HepG2 (cell line): ENCODE data around the gene CAPN15. TPM values are rescaled to one million over a fixed set of nuclear protein-coding genes. Genes with fewer than 3 reads are reported as not detected.
A peak's percentile ranks its signal among the peaks of the same experiment; 100 is the strongest.

Experiments used
- ATAC-seq: fragments of 200-7000 bp; cut with Tn5 transposase; 3 replicates; pipeline ENCODE4 v1.9.1; 2020; ENCODE audit warnings: mild to moderate bottlenecking, moderate library complexity
- BruUV-seq: library from RNA; stranded (reverse); fragments of 400-500 nt; replicated peaks from 2 replicates; lab custom pipeline; 2021; lab: Mats Ljungman, UMichigan
- CTCF ChIA-PET: fragments of 300-600 bp; formaldehyde crosslinking; extraction: SDS; loops from one replicate; lab custom pipeline; 2021; ENCODE audit warnings: low total read pairs, inconsistent platforms, low intra/inter-chr PET ratio; lab: Yijun Ruan, JAX
- POLR2A ChIA-PET: fragments of 350-600 bp; sonication (Branson Sonifier 250); formaldehyde crosslinking; loops from one replicate; lab custom pipeline; 2020; ENCODE audit warnings: antibody characterized with exemption, inconsistent platforms; lab: Yijun Ruan, JAX
- DNase-seq: peaks from one replicate; pipeline ENCODE4 v3.0.0-alpha.2; 2015; ENCODE audit warnings: low spot score
- FAIRE-seq: peaks from 3 replicates; lab custom pipeline; 2011; peaks lifted over from hg19 to GRCh38; lab: Jason Lieb, UNC
- H2AFZ ChIP-seq: one replicate; pipeline ENCODE4 v1.6.1; 2011; ENCODE audit warnings: low read length, inconsistent platforms
- H3K27ac ChIP-seq: fragments of 300-600 bp; 3 replicates; pipeline ENCODE4 v1.8.0; 2011; ENCODE audit warnings: mixed run types, mild to moderate bottlenecking, mixed read lengths, low read length, inconsistent platforms; ENCODE audit not compliant: insufficient read depth; ENCODE audit errors: extremely low read length
- H3K27me3 ChIP-seq, 2 experiments: fragments of 200-600 bp in 1 of 2; 2 replicates in 1 of 2; 3 replicates in 1 of 2; pipeline versions ENCODE4 v1.6.0 to v1.8.0; 2011; ENCODE audit warnings: low read length in 2 of 2, mild to moderate bottlenecking in 2 of 2, moderate library complexity in 2 of 2, inconsistent platforms in 1 of 2; ENCODE audit not compliant: insufficient read depth in 2 of 2, control insufficient read depth in 1 of 2
- H3K36me3 ChIP-seq, 2 experiments: fragments of 200-600 bp in 1 of 2; replicated peaks in 1 of 2; 2 replicates in 1 of 2; 3 replicates in 1 of 2; pipeline versions ENCODE4 v1.5.1 to v1.8.0; 2011; ENCODE audit warnings: low read length in 2 of 2, inconsistent platforms in 1 of 2; ENCODE audit not compliant: insufficient read depth in 2 of 2, control insufficient read depth in 1 of 2
- H3K4me1 ChIP-seq: 2 replicates; pipeline ENCODE4 v1.5.1; 2012; ENCODE audit warnings: low read length, inconsistent platforms; ENCODE audit not compliant: insufficient read depth
- H3K4me2 ChIP-seq: 2 replicates; pipeline ENCODE4 v1.6.0; 2011; ENCODE audit warnings: low read depth, low read length, inconsistent platforms
- H3K4me3 ChIP-seq, 3 experiments: fragments of 200-600 bp in 1 of 3; sonication (generic), shearing (Covaris generic) in 1 of 3; replicated peaks in 1 of 3; 2 replicates each; pipeline ENCODE4 v1.5.1; 2011 to 2016; ENCODE audit warnings: low read length in 3 of 3, inconsistent platforms in 2 of 3, low read depth in 2 of 3, mild to moderate bottlenecking in 2 of 3, control low read depth in 1 of 3, mixed read lengths in 1 of 3; ENCODE audit not compliant: insufficient read depth in 1 of 3
- H3K79me2 ChIP-seq: one replicate; pipeline ENCODE4 v1.6.1; 2011; ENCODE audit warnings: low read length, inconsistent platforms; ENCODE audit not compliant: insufficient read depth
- H3K9ac ChIP-seq: 2 replicates; pipeline ENCODE4 v1.6.0; 2011; ENCODE audit warnings: mild to moderate bottlenecking, low read depth, low read length, inconsistent platforms; ENCODE audit not compliant: insufficient read depth
- H3K9me3 ChIP-seq: 2 replicates; pipeline ENCODE4 v1.5.1; 2012; ENCODE audit warnings: mild to moderate bottlenecking, low read length
- H4K20me1 ChIP-seq: 2 replicates; pipeline ENCODE4 v1.6.0; 2011; ENCODE audit warnings: inconsistent platforms, mild to moderate bottlenecking, low read length, moderate library complexity; ENCODE audit not compliant: insufficient read depth
- AGO2 ChIP-seq: fragments of 200-400 bp; formaldehyde crosslinking; optimal IDR thresholded peaks from 2 replicates; pipeline ENCODE3; 2017; ENCODE audit warnings: mild to moderate bottlenecking, low read depth, low read length, moderate library complexity
- GMEB1 ChIP-seq: sonication (generic); formaldehyde crosslinking; IDR thresholded peaks from 2 replicates; pipeline ENCODE4 v1.5.1; 2020; ENCODE audit warnings: missing genetic modification reagents, mild to moderate bottlenecking, borderline replicate concordance
- HNRNPH1 ChIP-seq: fragments of 200-400 bp; formaldehyde crosslinking; optimal IDR thresholded peaks from 2 replicates; pipeline ENCODE3; 2017; ENCODE audit warnings: mild to moderate bottlenecking, low read depth, low read length
- KLF9 ChIP-seq: IDR thresholded peaks from 2 replicates; pipeline ENCODE4 v1.6.1; 2016; ENCODE audit warnings: low read depth
- MATR3 ChIP-seq: sonication (generic); formaldehyde crosslinking; IDR thresholded peaks from 2 replicates; pipeline ENCODE4 v1.4.0; 2020; ENCODE audit warnings: missing genetic modification reagents
- ZNF124 ChIP-seq: sonication (generic); formaldehyde crosslinking; IDR thresholded peaks from 2 replicates; pipeline ENCODE4 v1.4.0; 2020; ENCODE audit warnings: missing genetic modification reagents
- ZNF138 ChIP-seq: sonication (generic); formaldehyde crosslinking; IDR thresholded peaks from 2 replicates; pipeline ENCODE4 v1.5.0; 2020; ENCODE audit warnings: mild to moderate bottlenecking, low read depth, missing genetic modification reagents
- ZNF75D ChIP-seq: sonication (generic); formaldehyde crosslinking; IDR thresholded peaks from 2 replicates; pipeline ENCODE4 v1.8.1; 2023; ENCODE audit warnings: missing genetic modification reagents, mild to moderate bottlenecking, borderline replicate concordance
- WGBS: methylation state at CpG from one replicate; pipeline ENCODE4 v1.1.6; 2017; ENCODE audit warnings: low lambda C conversion rate; 5-methylcytosine and 5-hydroxymethylcytosine counted together
- in situ Hi-C: cut with HindIII; loops from 2 replicates; pipeline ENCODE4 v1.10.0; 2017; ENCODE audit warnings: low pct_unique_long_range_greater_than_20kb; ENCODE audit not compliant: extremely low pct_ligation_motif_present
- intact Hi-C: fragments of 100-400 bp; cut with micrococcal nuclease; formaldehyde crosslinking; loops from one replicate; pipeline ENCODE4 v1.10.0; 2022; ENCODE audit not compliant: unreplicated experiment
- polyA plus RNA-seq, 8 experiments: library from polyadenylated mRNA; depleted of rRNA in 3 of 8; stranded (reverse) in 7 of 8; unstranded in 1 of 8; fragments of >200 nt; fragmentation: Illumina TruSeq in 4 of 8; extraction: Trizol in 4 of 8; gene quantifications; 2 replicates each; pipeline versions ENCODE4 v1.2.1 to v1.2.3, GENCODE V29; 2011 to 2016; ENCODE audit warnings: low read depth in 4 of 8, missing spikeins in 1 of 8, mixed read lengths in 1 of 8; ENCODE audit not compliant: insufficient read depth in 1 of 8
- total RNA-seq, 5 experiments: library from RNA; depleted of rRNA; stranded (reverse); fragments of >200 nt; fragmentation: Illumina TruSeq; extraction: Trizol; gene quantifications; 2 replicates each; pipeline ENCODE4 v1.2.3, GENCODE V29; 2016; ENCODE audit warnings: low read depth in 1 of 5
- TF ChIP-seq, protein P1 (sequence below): sonication (generic); formaldehyde crosslinking; IDR thresholded peaks from 2 replicates; pipeline ENCODE4 v1.5.0; 2020; ENCODE audit warnings: mild to moderate bottlenecking, missing genetic modification reagents, borderline replicate concordance

CAPN15 gene
- total and polyA plus RNA-seq, 2 of the 13 experiments (the other 11 are each of a cell fraction or from before 2014, with no cell fraction given), result 14.9 to 24.5 TPM

DNA sequence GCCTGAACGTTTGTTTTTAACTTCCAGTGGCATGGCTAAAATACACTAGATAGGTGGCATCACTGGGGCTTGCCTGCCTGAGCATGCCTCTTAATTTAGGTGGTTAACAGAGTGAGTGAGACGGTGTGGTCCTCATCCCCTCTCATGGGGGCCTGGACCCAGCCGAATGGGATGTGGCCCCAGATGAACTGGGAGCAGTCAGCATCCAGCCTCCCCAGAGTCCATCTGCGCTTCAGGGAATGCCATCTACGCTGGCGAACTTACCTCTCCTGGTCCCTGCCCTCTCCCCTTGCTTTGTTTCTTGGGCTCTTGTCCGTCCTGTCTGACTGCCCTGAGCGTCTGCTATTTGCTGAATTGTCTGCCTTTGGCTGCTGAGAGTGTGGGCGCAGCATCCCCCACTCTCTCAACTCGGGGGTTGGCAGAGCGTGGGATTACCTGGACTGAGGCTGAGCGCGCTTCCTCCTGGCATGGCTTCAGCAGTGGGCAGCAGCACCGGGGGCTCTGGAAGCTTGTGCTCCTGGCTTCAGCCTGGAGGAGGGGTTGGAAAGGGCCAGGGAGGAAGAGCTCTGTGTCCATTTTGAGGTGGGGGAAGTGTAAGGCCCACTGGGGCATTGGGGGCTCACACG lies 64.5 kb downstream of the CAPN15 start:
- WGBS, result 88% methylated on average over 14 of the region's 15 CpGs
- no peak overlapping the region for H3K4me3 ChIP-seq
- ChIA-PET POLR2A (interaction anchor here (0.5 to 1.3 kb wide), 2 partner anchors 11 to 33 kb away, joined by 3 read pairs; no protein-coding TSS in a partner anchor), CTCF (no interaction called here)
- intact Hi-C loops (no loop called here), in situ Hi-C loops (no loop called here)
- H3K4me1 ChIP-seq, result peaks cover 47% of the 10 kb centered on the region
- H3K9me3 ChIP-seq, result no peaks in the 10 kb centered on the region
- H3K27ac ChIP-seq, result no peak overlapping the region
- no TSS peak for BruUV-seq
- no peak for ATAC-seq
- H3K79me2 ChIP-seq, result peaks cover 52% of the 10 kb centered on the region
- H2AFZ ChIP-seq, result no peak overlapping the region
- TF ChIP-seq MATR3 (CRISPR knock-in tag) (no peak), AGO2 (peak; percentile 8)
- TF ChIP-seq, all 625 proteins: peak for 1
- peaks cover 14% of the 10 kb centered on the region; the same call in 1 of the 2 replicates for H4K20me1 ChIP-seq
- H3K9ac ChIP-seq, result no peak overlapping the region
- no peaks in the 10 kb centered on the region for H3K27me3 ChIP-seq
- DNase-seq (no peak), FAIRE-seq (no peak)
- H3K4me2 ChIP-seq, result peak overlapping the region; percentile 90; the same call in 1 of the 2 replicates
- H3K36me3 ChIP-seq, result peaks cover 3 to 7% of the 10 kb centered on the region in 2 experiments; a peak in 1 of 5 replicates

DNA sequence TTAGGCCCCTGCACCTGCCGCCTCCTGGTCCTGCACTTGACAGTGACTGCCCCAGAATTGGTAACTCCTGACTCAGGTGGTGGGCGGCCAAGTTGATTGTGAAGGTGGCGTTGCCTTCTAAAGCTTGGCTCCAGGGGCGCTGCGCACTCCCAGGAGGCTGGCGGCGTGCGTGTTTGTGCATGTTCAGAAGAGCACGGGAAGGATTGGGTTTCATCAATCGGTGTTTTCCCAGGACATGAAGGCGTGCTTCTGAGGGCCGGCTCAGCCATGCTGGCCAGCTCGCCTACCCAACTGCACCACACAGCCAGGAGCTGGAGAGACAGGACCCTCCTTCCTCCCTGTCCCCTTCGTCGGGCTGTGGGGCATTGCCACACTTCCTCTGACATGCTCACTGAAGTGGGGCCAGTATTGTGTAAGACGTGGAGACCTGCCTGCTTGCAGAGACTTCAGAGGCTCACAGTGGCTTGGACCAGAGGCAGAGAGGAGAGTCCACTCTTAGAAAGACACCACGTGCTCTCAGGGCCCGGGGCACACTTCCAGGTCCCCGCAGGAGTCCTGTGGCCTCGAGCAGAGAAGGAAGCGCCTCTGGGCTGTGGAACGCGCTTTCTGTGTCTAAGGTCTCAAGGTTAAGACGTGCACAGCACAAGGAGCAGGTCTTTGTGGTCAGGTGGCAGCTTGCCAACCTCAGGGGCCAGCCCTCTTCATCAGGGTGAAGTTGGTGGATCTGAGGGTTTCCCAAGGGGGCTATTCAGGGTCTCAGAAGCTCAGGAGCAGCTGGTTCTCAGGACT lies 65.2 kb downstream of the CAPN15 start:
- Histone ChIP-seq H4K20me1 (peaks cover 14% of the 10 kb centered on the region; the same call in 1 of the 2 replicates), H3K27ac (peak overlapping the region; percentile 43), H3K27me3 (no peaks in the 10 kb centered on the region; a peak in 1 of 5 replicates), H3K4me3 (peak overlapping the region in 1 of 3 experiments; percentile 20; a peak in 1 of 6 replicates), H3K9ac (no peak overlapping the region), H2AFZ (no peak overlapping the region), H3K4me2 (0 out of 2 replicates have a peak overlapping the region, but pooled peaks have one; percentile 4), H3K36me3 (peaks cover 4 to 7% of the 10 kb centered on the region in 2 experiments; a peak in 1 of 5 replicates), H3K79me2 (peaks cover 53% of the 10 kb centered on the region), H3K4me1 (peaks cover 40% of the 10 kb centered on the region), H3K9me3 (no peaks in the 10 kb centered on the region)
- WGBS, result 93% methylated on average over 13 of the region's 24 CpGs
- BruUV-seq, result no TSS peak
- ATAC-seq (no peak), DNase-seq (peak; percentile 51), FAIRE-seq (no peak)
- CTCF ChIA-PET, result no interaction called here
- intact Hi-C loops (no loop called here), in situ Hi-C loops (no loop called here)
- POLR2A ChIA-PET, result interaction anchor here (0.5 to 1.3 kb wide), 2 partner anchors 11 to 34 kb away, joined by 3 read pairs; no protein-coding TSS in a partner anchor
- TF ChIP-seq ZNF75D (CRISPR knock-in tag) (no peak), HNRNPH1 (no peak), KLF9 (CRISPR knock-in tag) (no peak), ZNF124 (CRISPR knock-in tag) (no peak), GMEB1 (CRISPR knock-in tag) (0 out of 2 replicates have a peak, but pooled peaks have one; percentile 29), ZNF138 (CRISPR knock-in tag) (no peak)
- TF ChIP-seq, protein P1, sequence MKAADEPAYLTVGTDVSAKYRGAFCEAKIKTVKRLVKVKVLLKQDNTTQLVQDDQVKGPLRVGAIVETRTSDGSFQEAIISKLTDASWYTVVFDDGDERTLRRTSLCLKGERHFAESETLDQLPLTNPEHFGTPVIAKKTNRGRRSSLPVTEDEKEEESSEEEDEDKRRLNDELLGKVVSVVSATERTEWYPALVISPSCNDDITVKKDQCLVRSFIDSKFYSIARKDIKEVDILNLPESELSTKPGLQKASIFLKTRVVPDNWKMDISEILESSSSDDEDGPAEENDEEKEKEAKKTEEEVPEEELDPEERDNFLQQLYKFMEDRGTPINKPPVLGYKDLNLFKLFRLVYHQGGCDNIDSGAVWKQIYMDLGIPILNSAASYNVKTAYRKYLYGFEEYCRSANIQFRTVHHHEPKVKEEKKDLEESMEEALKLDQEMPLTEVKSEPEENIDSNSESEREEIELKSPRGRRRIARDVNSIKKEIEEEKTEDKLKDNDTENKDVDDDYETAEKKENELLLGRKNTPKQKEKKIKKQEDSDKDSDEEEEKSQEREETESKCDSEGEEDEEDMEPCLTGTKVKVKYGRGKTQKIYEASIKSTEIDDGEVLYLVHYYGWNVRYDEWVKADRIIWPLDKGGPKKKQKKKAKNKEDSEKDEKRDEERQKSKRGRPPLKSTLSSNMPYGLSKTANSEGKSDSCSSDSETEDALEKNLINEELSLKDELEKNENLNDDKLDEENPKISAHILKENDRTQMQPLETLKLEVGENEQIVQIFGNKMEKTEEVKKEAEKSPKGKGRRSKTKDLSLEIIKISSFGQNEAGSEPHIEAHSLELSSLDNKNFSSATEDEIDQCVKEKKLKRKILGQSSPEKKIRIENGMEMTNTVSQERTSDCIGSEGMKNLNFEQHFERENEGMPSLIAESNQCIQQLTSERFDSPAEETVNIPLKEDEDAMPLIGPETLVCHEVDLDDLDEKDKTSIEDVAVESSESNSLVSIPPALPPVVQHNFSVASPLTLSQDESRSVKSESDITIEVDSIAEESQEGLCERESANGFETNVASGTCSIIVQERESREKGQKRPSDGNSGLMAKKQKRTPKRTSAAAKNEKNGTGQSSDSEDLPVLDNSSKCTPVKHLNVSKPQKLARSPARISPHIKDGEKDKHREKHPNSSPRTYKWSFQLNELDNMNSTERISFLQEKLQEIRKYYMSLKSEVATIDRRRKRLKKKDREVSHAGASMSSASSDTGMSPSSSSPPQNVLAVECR, result peak; percentile 38; the same call in 1 of the 2 replicates
